HG02642 (cell line): ENCODE data around the gene CNKSR3.

Experiments
- ATAC-seq: cut with Tn5 transposase; IDR thresholded peaks from one replicate; pipeline ENCODE4 v1.9.1; 2021; ENCODE audit warnings: mild to moderate bottlenecking; ENCODE audit not compliant: unreplicated experiment, poor library complexity

The CNKSR3 gene

DNA sequence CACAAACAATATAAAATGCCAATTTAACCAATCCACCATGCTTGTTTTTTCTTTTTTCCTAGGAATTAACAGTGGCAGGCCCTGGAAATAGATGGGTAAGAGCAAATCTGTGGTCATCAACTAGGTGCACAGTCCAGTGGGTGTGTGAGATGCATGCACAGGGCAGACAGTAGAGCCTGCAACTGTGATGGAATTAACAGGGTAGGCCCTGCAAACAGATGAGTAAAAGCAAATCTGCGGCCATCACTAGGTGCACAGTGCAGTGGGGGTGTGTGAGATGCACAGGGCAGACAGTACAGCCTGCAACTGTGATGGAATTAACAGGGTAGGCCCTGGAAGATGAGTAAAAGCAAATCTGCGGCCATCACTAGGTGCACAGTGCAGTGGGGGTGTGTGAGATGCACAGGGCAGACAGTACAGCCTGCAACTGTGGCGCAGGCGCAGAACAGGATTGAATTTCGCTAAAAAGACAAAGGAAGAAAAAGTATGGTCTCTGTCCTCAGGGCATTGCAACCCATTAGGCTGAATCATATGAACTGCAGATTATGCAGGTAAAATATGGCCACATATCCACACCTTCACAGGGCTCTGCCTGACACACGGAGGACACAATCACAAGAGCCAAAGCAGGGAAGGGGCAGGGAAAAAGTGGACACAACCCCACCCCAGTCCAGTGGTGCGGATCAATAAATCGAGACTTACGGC lies 112.8 kb downstream of the CNKSR3 start:
- no peak for ATAC-seq

DNA sequence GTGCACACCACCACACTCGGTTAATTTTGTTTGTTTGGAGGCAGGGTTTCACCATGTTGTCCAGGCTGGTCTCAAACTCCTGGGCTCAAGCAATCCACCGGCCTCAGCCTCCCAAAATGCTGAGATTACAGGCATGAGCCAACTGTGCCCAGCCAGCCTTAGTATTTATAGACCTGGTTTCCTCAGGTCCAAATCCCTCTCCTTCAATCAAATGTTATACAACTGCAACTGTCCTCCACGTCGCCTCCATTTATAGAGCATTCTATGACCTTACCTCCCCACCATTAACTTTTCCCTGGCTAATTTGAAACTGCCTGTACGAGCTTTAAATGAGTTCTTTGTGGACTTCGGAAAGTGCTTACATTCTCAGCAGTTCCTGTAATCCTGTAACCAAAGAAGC lies 114.6 kb downstream of the CNKSR3 start:
- no peak for ATAC-seq

DNA sequence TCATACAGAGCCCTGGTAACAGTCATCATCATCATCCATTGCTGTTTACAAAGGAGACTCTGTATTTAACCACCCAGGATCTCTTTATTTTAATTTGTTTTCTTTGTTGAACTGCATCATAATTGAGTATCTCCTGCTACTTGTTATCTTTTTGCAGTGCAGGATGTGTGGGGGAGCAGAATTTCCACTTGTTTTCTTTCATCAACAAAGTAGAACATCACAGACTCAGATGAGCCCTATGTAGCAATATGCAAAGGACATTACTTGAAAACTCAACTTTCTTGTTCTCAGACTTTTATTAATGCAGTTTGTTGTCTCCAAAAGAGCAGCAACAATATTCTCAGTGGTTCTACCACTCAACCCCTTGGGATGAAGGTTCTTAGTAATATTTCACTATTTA lies 115.2 kb downstream of the CNKSR3 start:
- ATAC-seq: no peak

DNA sequence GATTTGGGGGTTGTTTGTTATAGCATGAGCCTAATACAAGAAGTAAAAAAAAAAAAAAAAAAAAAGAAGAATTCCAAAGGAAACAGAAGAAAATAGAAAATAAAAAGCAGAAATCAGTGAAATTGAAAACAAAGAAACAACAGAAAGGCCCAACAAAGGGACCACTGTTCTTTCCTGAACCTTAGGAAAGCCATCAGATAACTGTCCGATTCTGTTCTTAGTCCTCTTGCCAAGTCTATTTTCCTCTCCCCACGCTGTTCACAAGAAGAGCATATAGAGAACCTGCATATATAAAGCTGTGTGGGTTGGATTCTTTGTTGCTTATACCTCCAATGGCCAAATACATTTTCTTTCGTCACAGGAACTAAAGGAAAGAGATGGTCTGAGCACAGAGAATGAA lies 115.9 kb downstream of the CNKSR3 start:
- ATAC-seq: no peak

DNA sequence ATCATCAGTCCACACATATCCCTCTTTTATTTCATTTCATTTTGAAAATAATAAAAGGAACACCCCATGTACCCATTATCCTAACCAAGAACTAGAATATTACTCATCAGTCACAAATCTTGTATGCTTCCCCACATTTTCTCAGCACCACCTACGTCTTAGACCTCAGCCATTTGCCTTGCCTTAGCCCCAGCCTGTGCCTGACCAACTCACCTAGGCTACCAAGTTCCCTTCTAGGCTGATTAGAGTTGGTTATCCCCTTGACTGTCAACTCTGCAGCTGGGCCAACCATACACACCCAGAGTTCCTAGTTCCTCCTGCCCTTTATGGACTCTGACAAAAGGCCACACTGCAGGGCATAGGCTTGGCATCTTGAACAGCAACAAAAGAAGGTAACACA lies 120.5 kb downstream of the CNKSR3 start:
- no peak for ATAC-seq

DNA sequence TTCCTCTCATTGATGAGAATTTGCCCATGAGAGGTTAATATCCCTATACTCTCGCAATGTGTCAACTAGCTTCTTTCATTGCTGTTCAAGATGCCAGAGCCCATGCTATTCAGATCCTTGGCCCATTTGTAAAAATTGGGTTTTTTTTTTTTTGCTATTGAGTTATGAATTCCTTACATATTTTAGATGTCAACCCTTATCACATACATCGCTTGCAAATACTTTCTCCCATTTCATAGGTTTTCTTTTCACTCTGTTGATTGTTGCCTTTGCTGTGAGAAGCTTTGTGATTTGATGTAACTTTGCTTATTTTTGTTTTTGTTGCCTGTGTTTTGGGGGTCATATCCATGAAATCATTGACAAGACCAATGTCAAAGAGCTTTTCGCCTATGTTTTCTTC lies 121.7 kb downstream of the CNKSR3 start:
- no peak for ATAC-seq

DNA sequence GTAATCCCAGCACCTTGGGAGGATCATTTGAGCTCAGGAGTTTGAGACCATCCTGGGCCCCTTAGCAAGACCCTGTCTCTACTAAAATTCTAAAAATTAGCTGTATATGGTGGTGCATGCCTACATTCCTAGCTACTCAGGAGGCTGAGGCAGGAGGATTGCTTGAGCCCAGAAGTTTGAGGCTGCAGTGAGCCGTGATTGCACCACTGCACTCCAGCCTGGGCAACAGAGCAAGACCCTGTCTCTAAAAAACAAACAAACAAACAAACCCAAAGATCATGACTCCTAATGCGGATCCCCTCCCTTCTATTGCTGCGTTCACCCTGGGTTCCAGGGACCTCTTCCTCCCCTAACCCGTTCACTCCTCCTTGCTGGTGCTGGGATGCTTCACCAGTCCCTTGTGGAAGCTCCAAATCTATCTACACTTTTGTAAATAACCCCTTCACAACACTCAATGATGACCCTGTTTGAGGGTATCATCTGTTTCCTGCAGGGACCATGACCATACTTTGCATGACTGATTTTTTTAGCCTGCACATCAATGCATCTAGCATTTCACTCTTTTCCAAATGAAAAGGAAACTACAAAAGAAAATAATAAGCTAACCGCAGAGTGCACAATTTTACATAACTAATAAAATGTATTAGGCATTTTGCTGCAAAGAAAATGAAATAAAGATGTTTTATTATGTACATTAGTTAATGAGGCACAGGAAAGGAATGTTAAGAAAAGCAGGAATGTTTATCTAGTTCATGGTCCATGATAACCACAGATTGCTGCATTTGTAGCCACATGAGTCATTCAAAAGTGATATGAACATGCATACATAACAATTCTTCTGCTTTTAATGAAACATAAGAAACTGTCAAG lies 123.4 kb downstream of the CNKSR3 start:
- ATAC-seq: no peak

DNA sequence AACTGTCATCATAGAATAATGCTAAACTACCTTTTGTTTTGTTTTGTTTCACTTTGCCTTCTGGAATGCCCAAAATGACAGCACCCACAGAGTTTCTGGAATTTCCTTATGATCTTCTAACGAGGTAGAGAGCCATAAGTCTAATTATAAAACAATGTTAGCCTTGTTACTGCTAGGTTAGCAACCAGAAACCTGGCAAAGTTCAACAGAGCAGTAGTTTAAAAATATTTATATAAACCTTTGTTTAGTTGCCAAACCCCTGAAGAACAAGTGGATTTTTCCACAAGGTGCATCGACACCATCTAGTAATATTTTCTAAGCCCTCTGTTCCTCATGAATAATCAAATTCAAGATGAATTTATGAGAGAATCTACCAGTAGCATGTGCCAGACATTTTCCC lies 126.3 kb downstream of the CNKSR3 start:
- no peak for ATAC-seq

DNA sequence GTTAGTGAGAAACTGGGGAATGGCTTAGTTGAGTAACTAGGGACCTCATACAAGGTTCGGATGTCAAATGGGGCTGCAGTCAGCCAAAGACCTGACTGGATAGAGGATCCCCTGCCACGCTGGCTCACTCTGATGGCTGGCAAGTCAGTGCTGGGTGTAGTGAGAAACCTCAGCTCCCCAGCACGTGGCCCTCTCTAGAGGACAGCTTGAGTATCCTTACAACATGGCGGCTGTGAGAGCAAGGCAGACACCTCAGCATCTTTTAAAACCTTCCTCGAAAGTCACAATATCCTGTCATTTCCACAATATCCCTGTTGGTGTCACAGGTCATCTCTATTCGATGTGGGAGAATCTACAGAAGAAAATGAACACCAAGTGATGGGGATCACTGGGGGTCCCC lies 127.2 kb downstream of the CNKSR3 start:
- no peak for ATAC-seq

DNA sequence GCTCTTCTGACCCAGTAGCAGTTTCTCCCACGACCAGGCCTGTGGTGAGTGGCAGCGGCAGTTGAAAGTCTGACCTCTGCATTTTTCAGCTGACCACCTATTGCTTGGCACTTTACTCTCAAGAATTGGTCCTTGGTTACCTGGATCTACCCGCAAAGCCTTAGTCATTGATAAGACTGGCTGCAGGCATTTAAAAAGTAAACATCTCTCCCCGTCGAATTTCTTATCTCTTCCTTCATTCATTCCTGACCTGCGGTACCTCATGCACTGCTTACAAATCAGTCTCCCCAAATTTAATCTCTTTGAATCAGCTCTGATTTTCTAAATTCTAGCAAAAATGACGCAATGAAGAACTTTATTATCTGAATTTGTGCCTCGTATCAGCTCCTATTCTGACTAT lies 127.7 kb downstream of the CNKSR3 start:
- no peak for ATAC-seq

DNA sequence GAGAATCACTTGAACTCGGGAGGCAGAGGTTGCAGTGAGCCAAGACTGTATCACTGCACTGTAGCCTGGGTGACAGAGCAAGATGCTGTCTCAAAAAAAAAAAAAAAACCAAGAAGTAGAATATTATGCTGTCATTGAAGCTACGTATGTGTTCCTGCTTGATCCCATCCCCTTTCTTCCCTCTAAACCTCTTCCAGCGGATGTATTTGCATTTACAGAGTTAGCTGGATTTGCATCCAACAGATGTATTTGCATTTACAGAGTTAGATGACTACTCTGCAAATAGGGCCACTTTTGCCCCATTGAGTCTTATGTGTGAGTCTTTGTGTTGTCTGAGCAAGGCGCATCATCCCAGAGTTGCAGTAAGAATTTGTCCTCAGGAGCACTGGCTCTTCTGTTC lies 128.9 kb downstream of the CNKSR3 start:
- ATAC-seq: no peak

DNA sequence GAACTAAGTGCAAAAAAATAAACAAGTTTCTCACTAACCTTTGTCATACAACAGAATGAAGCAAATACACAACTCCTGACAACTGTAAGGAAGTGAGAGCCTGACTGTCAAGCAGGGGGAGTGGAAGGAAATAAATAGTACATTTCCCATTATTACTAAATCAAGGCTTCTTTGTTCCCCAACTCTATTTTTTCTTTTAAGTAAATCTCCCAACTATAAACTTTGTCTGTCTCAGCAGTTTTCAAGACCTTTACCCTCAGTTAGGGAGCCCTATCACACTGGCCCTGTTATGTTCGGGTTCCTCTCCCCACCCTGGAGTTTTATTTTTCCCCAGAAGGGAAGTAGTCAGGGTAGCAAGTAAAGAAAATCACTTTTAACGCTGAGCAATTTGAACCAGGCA lies 129.7 kb downstream of the CNKSR3 start:
- ATAC-seq: no peak

DNA sequence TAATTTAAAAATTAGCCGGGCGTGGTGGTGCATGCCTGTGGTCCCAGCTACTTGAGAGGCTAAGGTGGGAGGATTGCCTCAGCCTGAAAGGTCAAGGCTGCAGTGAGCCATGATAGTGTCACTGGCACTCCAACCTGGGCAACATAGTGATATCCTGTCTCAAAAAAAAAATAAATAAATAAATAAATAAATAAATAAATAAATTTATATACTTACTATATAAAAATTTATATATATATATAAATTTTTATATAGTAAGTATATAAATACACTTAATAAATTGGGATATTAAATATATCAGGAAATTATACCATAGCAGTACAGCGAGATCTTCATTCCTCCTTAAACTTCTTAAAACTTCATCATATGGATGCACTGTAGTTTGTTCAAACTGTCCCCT lies 130.9 kb downstream of the CNKSR3 start:
- ATAC-seq: no peak

DNA sequence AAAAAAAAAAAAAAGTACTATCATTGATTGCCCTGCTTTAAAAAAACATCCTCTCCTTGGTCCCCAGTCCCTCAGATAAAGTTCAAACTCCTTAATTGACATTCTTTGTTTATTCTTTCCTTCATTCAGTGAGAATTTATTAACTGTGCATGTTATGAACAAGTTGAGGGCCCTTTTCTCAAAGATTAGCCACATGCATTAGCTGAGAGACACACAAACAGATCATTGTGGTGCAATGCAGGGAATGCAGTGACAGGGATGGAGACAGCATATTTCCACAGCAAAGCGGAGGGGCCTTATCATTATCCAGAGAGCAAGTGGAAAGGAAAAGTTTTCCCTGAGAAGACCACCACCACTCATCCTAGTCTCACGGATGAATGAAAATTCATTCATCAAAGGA lies 132.0 kb downstream of the CNKSR3 start:
- ATAC-seq: no peak

DNA sequence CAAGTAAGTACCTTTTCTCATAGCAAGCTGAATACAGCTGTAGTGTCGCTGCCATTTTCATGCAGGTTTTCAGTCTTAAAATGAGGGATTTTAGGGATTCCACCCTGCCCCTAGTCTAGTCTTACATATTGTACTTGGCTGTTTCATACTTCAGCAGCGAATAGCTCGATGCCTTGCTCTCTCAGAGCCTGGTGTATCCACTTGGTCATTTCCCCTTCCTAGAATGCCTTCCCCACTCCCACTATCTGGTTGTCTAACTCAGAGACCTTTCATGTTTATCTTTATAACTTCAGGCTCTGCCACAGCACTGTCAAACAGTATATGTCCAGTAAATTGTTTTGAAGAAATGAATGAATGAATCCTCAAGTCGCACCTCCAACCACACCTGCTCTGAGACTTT lies 132.8 kb downstream of the CNKSR3 start:
- ATAC-seq: no peak

DNA sequence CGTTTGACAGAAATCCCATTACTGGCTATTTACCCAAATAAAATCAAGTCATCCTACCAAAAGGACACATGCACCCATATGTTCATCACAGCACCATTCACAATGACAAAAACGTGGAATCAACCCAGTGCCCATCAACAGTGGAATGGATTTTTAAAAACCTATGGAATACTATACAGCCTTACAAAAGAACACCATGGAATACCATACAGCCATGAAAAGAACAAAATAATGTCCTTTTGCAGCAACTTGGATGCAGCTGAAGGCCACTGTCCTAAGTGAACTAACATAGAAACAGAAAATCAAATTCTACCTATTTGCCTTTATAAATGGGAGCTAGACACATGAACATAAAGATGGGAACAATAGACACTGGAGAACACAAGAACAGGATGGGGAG lies 136.5 kb downstream of the CNKSR3 start:
- no peak for ATAC-seq

DNA sequence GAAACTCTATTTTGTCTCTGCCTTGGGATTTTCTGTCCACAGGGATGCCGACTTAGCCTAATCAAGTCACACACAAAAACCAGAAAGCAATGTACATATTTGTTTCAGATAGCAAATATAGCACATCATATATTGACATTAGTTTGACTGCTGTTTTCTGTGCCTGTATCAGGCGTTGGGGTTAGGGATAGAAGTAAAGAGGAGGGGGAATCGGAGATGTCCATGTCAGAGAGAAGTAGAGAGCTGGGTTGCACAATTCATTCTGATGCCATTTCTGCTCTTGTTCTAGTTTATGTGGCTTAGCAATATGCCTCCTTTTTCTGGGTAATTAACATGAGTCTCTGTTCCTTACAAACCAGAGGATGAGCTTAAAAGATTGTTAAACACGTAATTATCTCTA lies 139.2 kb downstream of the CNKSR3 start:
- no peak for ATAC-seq

DNA sequence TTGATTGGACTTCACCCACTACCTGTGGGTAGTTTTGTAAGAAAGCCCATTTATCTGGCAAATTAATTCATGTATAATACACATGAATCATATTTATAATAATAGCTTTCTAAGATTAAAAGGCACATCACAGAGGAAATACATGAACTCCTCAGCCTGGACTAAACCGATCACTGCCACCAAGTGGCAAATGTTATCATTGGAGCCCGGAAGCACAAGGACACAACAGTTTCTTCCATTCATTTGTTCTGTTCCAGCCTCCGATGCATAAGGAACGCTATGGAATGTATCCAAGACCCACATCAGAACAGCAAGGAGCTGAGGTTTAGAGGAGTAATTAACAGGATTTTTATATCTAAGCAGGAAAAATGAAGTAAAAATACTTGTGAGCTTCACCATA lies 139.9 kb downstream of the CNKSR3 start:
- ATAC-seq: peak; percentile 74

DNA sequence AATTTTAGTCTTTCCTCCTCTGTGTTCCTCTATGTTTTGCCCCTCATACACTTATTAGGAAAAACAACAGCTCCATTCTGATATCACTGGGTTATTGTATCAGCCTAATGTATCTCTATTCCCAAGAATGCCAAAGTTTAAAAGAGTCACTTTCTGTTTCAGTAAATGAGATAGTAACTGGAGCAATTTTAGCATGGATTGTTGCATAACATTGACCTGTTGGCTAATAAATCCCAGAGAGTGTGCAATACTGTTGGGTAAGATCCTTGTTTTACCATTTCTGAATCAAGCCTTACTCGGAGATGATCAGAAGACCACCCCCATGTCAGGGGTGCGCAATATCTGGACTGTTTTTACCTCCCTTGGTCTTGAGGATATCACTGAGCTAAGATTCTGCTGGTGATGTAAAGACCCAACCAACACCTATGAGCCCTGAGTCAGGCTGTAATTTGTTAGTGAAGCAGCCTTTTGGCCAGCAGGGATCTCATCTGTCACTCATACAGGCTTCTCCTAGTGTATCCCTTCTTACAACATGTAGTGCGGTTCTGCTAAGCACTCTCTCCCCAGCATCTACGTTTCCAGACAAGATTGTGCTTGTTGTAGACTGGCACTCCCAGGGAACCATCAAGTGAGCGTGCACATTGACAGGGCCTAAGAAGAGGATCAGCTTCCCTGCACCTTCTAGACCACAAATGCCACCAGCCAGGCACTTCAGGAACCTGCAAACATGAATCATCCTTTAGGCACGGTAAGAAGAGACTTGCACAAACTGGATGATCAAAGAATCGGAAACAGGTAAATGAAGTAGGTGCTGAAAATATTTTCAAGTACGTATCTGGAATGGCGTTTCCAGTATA lies 142.4 kb downstream of the CNKSR3 start:
- no peak for ATAC-seq

DNA sequence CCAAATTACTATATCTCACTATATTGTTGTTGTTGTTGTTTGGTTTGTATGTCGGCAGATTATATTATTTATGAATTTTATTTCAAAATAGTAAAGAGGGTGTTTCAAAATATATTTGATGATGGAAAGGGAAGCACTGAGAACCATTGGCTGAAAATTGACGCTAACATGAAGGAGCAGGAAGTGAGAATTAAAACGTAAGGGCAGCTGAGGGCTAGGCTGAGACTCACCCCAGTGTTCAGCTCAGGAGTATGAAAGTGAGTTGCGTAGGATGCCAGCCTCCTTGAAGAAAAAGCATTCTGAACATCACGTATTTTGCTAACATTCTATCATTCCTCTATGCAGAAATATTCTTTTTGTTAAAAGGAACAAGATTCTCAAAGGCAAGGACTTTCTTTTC lies 143.1 kb downstream of the CNKSR3 start:
- no peak for ATAC-seq

DNA sequence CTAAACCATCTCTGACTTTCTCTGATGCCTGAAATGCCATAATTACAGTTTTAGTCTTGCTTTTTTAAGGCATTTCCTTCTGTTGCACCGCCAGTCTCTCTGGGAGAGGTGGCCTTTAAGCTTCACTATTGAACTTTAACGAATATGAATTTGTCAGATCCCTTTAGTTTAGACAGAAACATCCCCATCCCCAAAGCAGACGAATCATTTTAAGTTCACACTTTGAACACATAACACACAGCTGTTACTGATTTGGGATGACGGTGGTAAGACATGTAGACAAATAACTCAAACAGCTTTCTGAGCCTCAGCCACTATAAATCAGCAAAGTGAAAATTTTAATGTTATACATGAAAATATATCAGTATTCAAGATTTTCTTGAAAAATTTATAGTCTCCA lies 146.7 kb downstream of the CNKSR3 start:
- no peak for ATAC-seq
